Activated T-helper 1 cell treated with anti-CD3 and anti-CD28 coated beads, Interleukin-12 subunit alpha, Interleukin-12 subunit beta, Interleukin-2, Interleukin-4 antibody, amounts not matched to agents 30 ng/mL and 10 ng/mL and 1 ng/mL, durations not matched to agents 14 hours and 24 hours and 36 hours (primary cell): ENCODE data around the gene PEDS1. TPM values are rescaled to one million over a fixed set of nuclear protein-coding genes. Genes with fewer than 3 reads are reported as not detected.
"Not testable (repeated sequence)": the region's sequence is repeated elsewhere in the genome, so short reads cannot be mapped to it uniquely, and the experiment has no call there.

Experiments used
- DNase-seq: peaks from one replicate; pipeline ENCODE4 v3.0.0; 2021; ENCODE audit warnings: low spot score
- H3K27ac Mint-ChIP-seq: one replicate; pipeline ENCODE4 v1.8.0; 2021; ENCODE audit warnings: mild to moderate bottlenecking, mixed read lengths
- H3K27me3 Mint-ChIP-seq: one replicate; pipeline ENCODE4 v1.8.0; 2022; ENCODE audit warnings: mild to moderate bottlenecking, moderate library complexity, mixed read lengths; ENCODE audit not compliant: insufficient read depth
- H3K36me3 Mint-ChIP-seq: one replicate; pipeline ENCODE4 v1.8.0; 2021; ENCODE audit warnings: low read depth, mixed read lengths
- H3K4me1 Mint-ChIP-seq: one replicate; pipeline ENCODE4 v1.8.0; 2021; ENCODE audit warnings: low read depth, mixed read lengths
- H3K4me3 Mint-ChIP-seq: one replicate; pipeline ENCODE4 v1.8.0; 2021; ENCODE audit warnings: mild to moderate bottlenecking, moderate library complexity, mixed read lengths
- H3K9me3 Mint-ChIP-seq: one replicate; pipeline ENCODE4 v1.8.0; 2021; ENCODE audit warnings: mixed read lengths
- intact Hi-C: fragments of 100-400 bp; cut with micrococcal nuclease; formaldehyde crosslinking; loops from one replicate; pipeline ENCODE4 v1.15.1; 2024
- total RNA-seq: library from RNA; stranded (reverse); gene quantifications from 2 replicates; pipeline ENCODE4 v1.2.3, GENCODE V29; 2022

PEDS1 gene
- 30.7 and 33.4 TPM in 2 replicates for total RNA-seq

DNA sequence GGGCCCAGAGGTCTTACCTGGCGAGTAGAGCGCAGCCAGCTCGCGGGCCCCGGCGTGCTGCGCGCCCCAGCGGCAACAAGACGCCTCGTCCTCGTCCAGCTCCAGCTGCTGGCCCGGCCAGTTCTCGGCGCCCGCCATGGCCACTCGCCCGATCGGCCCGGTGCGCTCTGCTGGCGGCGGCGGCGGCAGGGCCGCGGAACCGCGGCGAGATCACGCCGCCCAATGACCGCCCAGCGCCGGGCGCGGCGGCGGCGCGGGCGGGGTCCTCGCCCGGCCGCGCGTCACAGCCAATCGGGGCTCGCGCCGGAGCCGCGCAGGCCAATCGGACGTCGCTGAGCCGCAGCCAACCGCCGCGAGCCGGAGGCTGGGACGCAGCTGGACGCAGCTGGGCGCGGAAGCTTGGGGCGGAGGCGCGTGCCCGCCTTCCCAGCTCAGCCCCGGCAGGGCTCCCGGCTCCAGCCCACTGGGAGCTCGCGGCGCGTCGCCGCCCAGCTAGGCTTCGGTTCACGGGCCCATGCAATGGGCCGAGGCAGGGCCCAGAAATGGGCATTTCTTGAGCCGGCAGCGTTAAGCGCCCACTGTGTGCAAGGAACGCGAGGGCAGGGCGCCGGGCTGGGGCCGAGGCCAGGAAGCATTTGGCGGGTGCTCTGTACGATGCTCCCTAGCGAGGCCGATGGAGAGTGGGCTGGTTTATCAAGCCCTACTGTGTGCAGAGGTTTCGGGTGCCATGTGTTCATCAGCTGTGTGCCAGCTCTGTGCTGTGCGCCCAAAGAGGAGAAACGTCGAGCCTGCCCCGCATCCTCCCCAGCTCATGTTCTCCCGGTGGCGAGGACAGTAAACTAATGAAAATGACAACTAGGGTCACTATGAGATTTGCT, at the start of gene PEDS1:
PEDS1 (minus strand) TSS at position 224 of the 878 bp plus-strand sequence; CDS start at position 138, 86 bp downstream.
- peaks cover 48% of the 10 kb centered on the region for H3K4me1 Mint-ChIP-seq
- H3K9me3 Mint-ChIP-seq: no peaks in the 10 kb centered on the region
- peak within 1 kb of the TSS; percentile 79 for H3K27ac Mint-ChIP-seq
- peaks cover 4% of the 10 kb centered on the region for H3K27me3 Mint-ChIP-seq
- intact Hi-C loops: loop anchor here (1.0 to 5.0 kb wide), 3 partner anchors 16 to 216 kb away; partner anchors contain the start of gene RNF114
- H3K4me3 Mint-ChIP-seq: peak within 1 kb of the TSS; percentile 87
- peak; percentile 86 for DNase-seq
- H3K36me3 Mint-ChIP-seq: peaks cover 9% of the 10 kb centered on the region

DNA sequence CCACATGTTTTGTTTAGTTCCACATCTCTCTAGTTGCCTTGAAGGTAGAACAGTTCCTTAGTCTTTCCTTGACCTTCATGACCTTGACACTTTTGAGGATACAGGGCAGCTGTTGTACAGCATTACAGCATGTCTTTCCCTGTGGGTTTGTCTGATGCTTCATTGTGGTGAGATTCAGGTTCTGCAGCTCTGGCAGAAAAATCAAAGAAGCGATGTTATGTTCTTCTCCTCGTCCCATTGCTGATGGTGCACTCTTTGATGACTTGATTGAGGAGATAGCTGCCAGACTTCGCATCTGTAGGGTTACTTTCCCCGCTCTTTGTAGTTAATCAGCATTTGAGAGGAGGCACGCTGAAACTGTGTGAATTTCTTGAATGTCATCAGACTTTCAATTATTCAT, 49.2 kb upstream of the PEDS1 start:
- H3K27ac Mint-ChIP-seq: no peak overlapping the region
- peaks cover 6% of the 10 kb centered on the region for H3K27me3 Mint-ChIP-seq

DNA sequence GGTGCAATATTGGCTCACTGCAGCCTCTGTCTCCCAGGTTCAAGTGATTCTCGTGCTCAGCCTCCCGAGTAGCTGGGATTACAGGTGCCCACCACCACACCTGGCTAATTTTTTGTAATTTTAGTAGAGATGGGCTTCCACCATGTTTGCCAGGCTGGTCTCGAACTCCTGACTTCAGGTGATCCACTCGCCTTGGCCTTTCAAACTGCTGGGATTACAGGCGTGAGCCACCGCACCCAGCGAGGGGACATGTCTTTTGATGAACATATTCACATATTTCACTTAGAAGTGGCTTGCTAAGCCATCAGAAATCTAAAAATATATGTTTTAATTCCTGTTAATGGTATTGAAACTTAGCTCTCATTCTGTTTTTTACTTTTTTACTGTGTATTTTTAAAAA, 48.2 kb upstream of the PEDS1 start:
- H3K4me1 Mint-ChIP-seq, H3K27ac Mint-ChIP-seq, H3K27me3 Mint-ChIP-seq, H3K36me3 Mint-ChIP-seq, intact Hi-C loops, DNase-seq, H3K4me3 Mint-ChIP-seq: not testable (repeated sequence)
- peaks cover 10% of the 10 kb centered on the region for H3K9me3 Mint-ChIP-seq

More for the DNA sequence above, 49.2 kb upstream of the PEDS1 start:
- no peak for DNase-seq
- H3K36me3 Mint-ChIP-seq: peaks cover 2% of the 10 kb centered on the region
- H3K4me1 Mint-ChIP-seq: peaks cover 6% of the 10 kb centered on the region
- peaks cover 10% of the 10 kb centered on the region for H3K9me3 Mint-ChIP-seq
- intact Hi-C loops: no loop called here
- no peak overlapping the region for H3K4me3 Mint-ChIP-seq

DNA sequence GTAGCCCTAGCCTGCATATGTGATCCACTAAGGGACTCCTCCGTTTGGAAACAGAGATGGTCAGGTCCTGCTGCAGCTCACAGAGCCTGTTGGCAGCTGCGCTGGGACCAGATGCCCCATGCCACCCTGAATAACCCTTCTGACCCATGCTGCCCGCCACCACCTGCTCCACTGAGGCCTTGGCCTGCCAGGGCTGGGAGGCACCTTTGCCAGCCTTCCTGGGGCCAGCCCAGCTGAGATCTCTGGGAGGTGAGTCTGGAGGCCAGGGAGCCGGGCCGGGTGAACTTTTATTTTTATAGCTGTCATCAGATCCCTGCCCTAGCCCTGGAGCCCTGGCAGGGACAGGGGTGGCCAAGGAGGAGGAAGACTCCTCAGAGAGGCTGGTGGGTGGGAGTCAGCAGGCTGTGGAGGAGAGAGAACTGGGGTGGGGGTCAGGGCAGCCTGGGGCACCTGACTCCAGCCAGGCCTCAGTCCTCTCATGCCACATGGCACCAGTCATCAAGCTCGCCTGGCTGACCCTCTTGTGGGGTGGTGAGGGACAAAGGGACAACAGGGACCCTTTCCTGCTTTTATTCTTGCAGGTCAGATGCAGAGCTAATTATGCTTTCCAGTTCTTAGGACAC, 47.1 kb upstream of the PEDS1 start:
- Mint-ChIP-seq H3K4me3 (no peak overlapping the region), H3K27me3 (peaks cover 3% of the 10 kb centered on the region), H3K4me1 (peaks cover 6% of the 10 kb centered on the region), H3K9me3 (peaks cover 10% of the 10 kb centered on the region), H3K27ac (no peak overlapping the region), H3K36me3 (peaks cover 2% of the 10 kb centered on the region)
- intact Hi-C loops: no loop called here
- no peak for DNase-seq

DNA sequence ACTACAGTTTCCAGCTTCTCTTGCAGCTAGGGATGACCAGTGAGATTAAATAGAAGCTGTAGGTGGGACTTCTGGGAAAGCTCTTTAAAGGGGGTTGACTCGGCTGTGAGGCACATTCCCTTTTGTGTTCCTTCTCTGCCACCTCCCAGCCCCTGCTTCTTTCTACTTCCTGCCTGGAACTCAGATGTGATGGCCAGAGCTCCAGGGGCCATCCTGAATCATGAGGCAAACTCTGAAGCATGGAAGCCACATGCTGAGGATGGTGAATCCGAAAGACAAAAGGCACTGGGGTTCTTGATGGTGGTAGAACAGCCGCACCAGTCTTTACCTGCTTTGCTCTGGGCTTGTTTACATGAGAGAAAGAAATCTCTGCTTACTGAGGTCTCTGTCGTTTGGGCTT, 46.2 kb upstream of the PEDS1 start:
- DNase-seq: no peak
- H3K27me3 Mint-ChIP-seq: peaks cover 3% of the 10 kb centered on the region
- peaks cover 10% of the 10 kb centered on the region for H3K9me3 Mint-ChIP-seq
- H3K4me3 Mint-ChIP-seq: no peak overlapping the region
- H3K36me3 Mint-ChIP-seq: peaks cover 8% of the 10 kb centered on the region
- peaks cover 13% of the 10 kb centered on the region for H3K4me1 Mint-ChIP-seq
- H3K27ac Mint-ChIP-seq: no peak overlapping the region
- intact Hi-C loops: no loop called here

DNA sequence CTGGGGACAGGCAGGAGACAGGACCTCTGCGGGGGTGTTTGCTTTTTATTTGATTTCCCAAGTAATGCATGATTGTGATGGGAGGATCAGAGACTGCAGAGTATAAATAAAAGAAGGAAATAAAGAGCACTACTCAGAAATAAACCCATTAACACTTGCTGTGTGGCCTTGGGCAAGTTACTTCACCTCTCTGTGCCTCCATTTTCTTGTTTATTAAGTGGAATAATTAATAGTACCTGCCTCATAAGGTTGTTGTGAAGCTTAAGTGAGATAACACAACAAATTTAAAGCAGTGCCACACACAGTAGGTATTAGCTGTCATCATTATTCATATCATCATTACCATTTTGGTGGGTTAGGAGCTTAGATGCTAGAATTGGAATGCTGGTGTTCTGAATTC, 45.2 kb upstream of the PEDS1 start:
- Mint-ChIP-seq H3K27me3 (peaks cover 3% of the 10 kb centered on the region), H3K4me3 (no peak overlapping the region), H3K27ac (no peak overlapping the region), H3K4me1 (peaks cover 17% of the 10 kb centered on the region), H3K36me3 (peaks cover 11% of the 10 kb centered on the region), H3K9me3 (peaks cover 5% of the 10 kb centered on the region)
- no peak for DNase-seq
- intact Hi-C loops: no loop called here

DNA sequence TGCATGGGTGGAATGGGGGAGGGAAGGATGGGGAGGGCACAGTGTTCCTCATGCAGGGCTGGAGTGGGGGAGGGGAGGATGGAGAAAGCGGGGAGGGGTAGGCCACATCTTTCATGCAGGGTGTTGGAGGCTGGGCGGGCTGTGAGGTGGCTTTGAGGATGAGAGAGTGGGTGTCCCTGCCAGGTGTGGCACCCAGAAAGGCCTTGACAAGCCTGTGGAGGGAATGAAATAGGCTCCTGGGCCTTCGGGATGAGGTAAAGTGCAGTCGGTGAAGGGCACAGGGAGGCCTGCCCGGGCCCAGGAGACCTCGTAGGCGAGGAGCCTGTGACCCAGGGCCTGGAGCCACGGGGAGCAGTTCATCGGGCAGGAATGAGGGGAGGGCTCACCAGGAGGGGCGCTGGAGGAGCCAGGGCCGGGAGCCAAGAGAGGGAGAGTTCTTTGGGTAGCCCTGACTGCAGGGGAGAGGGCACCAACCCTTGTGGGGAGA, 44.7 kb upstream of the PEDS1 start:
- no peak for DNase-seq
- Mint-ChIP-seq H3K27ac (no peak overlapping the region), H3K36me3 (peaks cover 13% of the 10 kb centered on the region), H3K4me1 (peaks cover 22% of the 10 kb centered on the region), H3K9me3 (no peaks in the 10 kb centered on the region), H3K4me3 (no peak overlapping the region), H3K27me3 (peaks cover 3% of the 10 kb centered on the region)
- intact Hi-C loops: no loop called here

DNA sequence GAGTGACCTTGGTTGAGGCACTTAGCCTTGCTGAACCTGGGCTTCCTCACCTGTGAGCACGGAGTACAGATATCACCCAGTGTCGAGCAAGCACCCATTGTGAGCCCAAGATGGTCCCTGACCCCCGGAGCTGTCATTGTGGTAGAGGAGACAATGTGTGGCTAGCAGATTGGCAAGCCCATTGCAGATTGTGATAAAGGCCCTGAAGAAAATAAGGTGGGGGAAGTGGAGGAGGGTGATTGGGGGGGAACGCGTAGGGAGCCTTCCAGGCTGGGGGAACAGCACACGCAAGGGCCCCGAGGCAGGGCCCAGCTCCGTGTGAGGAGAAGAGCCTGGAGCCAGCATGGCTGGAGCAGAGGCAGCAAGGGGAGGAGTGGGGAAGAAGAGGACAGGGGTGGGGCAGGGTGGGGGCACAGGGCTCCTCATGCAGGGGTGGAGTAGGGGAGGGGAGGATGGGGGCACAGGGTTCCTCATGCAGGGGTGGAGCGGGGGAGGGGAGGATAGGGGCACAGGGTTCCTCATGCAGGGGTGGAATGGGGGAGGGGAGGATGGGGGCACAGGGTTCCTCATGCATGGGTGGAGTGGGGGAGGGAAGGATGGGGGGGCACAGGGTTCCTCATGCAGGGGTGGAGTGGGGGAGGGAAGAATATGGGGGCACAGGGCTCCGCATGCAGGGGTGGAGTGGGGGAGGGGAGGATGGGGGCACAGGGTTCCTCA, 44.1 kb upstream of the PEDS1 start:
- peaks cover 25% of the 10 kb centered on the region for H3K4me1 Mint-ChIP-seq
- DNase-seq: no peak
- H3K9me3 Mint-ChIP-seq: no peaks in the 10 kb centered on the region
- intact Hi-C loops: no loop called here
- H3K36me3 Mint-ChIP-seq: peaks cover 19% of the 10 kb centered on the region
- H3K4me3 Mint-ChIP-seq: no peak overlapping the region
- H3K27ac Mint-ChIP-seq: no peak overlapping the region
- peaks cover 3% of the 10 kb centered on the region for H3K27me3 Mint-ChIP-seq

DNA sequence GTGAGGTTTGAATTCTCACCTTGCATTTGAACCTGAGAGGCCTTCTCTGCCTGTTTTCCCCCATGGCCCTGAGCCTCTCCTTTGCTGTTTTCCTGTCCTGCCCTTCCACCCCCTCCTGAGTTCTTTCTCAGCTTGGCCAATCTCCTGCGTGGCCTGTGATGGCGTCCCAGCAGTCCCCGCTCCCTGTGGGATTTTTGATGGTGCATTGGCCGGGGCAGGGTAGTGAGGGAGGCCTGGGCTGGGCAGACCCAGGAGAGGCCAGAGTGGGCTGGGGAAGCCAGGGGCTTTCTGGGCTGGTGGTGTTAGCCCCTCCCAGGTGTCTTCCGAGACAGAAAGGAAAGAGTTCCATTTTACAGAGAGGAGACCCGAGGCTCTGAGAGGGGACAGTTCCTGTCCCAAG, 43.4 kb upstream of the PEDS1 start:
- H3K4me3 Mint-ChIP-seq: no peak overlapping the region
- peaks cover 3% of the 10 kb centered on the region for H3K27me3 Mint-ChIP-seq
- H3K9me3 Mint-ChIP-seq: no peaks in the 10 kb centered on the region
- intact Hi-C loops: no loop called here
- H3K4me1 Mint-ChIP-seq: peaks cover 27% of the 10 kb centered on the region
- no peak for DNase-seq
- peaks cover 24% of the 10 kb centered on the region for H3K36me3 Mint-ChIP-seq
- H3K27ac Mint-ChIP-seq: peak overlapping the region; percentile 12

DNA sequence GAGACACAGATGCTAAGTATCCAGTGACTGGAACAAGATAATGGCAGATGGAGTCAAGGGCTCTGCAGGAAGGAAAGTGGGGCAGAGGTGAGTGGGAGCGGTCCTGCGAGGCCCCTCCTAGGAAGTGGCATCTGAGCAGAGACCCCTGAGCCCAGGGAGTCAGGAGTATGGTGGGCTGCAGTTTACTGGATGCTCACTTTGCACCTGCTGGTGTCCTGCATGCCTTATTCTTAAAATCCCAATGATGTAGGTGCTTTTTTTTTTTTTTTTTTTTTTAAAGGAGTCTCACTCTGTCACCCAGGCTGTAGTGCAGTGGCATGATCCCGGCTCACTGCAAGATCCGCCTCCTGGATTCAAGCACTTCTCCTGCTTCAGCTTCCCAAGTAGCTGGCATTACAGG, 42.7 kb upstream of the PEDS1 start:
- peaks cover 27% of the 10 kb centered on the region for H3K4me1 Mint-ChIP-seq
- peak overlapping the region; percentile 73 for H3K27ac Mint-ChIP-seq
- no peaks in the 10 kb centered on the region for H3K9me3 Mint-ChIP-seq
- peaks cover 3% of the 10 kb centered on the region for H3K27me3 Mint-ChIP-seq
- H3K4me3 Mint-ChIP-seq: no peak overlapping the region
- peaks cover 24% of the 10 kb centered on the region for H3K36me3 Mint-ChIP-seq
- no peak for DNase-seq
- intact Hi-C loops: no loop called here

DNA sequence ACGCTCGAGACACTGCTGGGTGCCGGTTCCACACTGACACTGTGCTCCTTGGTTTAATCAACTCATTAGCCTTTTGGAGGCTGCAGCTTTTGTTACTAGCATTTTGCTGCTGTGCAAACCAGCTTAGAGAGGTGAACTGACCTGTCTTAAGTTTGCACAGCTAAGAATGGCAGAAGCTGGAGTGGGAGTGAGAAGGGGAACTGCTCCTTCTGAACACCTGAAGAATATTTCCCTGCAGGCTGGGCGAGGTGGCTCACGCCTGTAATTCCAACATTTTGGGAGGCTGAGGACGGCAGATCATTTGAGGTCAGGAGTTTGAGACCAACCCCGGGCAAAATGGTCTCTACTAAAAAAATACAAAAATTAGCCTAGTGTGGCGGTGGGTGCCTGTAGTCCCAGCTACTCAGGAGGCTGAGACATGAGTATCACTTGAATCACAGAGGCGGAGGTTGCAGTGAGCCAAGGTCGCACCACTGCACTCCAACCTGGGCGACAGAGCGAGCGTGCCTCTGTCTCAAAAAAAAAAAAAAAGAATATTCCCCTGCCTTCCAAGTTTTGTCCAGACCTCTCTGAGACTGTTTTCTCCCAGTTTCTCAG, 42.1 kb upstream of the PEDS1 start:
- intact Hi-C loops: no loop called here
- no peak for DNase-seq
- peaks cover 27% of the 10 kb centered on the region for H3K4me1 Mint-ChIP-seq
- peak overlapping the region; percentile 73 for H3K27ac Mint-ChIP-seq
- no peaks in the 10 kb centered on the region for H3K27me3 Mint-ChIP-seq
- peaks cover 22% of the 10 kb centered on the region for H3K36me3 Mint-ChIP-seq
- H3K4me3 Mint-ChIP-seq: no peak overlapping the region
- H3K9me3 Mint-ChIP-seq: no peaks in the 10 kb centered on the region

DNA sequence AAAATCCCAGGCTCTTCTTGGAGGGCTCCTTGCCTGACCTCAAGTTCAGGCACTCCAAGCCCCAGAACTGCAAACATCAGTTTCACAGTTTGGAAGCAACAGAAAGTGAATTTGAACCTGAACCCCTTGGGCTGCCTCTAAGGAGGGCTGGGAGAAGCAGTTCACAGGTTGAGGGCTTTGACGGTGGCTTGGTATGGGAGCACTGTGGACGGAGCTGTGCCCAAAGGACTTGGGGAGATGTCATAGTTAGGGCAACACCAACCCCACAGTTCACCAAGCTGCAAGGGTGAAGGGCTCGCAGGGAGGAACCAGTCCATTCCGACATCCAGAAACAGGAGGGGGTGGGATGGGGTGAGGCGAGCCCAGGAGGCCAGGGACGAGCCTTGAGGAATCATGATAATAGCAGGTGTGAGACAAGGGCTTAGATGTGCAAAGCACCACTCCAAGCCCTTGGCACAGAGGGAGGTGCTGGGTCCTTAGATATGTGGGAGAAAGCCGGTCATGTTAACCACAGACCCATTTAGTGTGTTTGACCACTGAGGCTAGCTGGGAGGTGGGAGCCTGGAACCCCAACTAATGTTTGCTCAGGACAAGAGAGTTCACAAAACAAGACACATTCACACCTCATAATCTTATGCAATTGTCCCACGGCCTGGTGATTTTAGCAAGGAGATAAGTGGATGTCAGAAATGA, 41.5 kb upstream of the PEDS1 start:
- H3K4me3 Mint-ChIP-seq: peak overlapping the region; percentile 58
- no peaks in the 10 kb centered on the region for H3K9me3 Mint-ChIP-seq
- peaks cover 27% of the 10 kb centered on the region for H3K4me1 Mint-ChIP-seq
- no peak overlapping the region for H3K27ac Mint-ChIP-seq
- no peak for DNase-seq
- intact Hi-C loops: loop anchor here (5.0 kb wide), 2 partner anchors 92 to 192 kb away; no protein-coding TSS in a partner anchor
- peaks cover 22% of the 10 kb centered on the region for H3K36me3 Mint-ChIP-seq
- H3K27me3 Mint-ChIP-seq: no peaks in the 10 kb centered on the region
